OCI-LY3 (cell line): ENCODE results near the gene CAST.

ENCODE experiments used
- EZH2phosphoT487 ChIP-seq: fragments of 200-600 bp; shearing (Covaris generic); IDR thresholded peaks from 2 replicates; pipeline ENCODE4 v1.6.1; 2018; ENCODE audit warnings: antibody characterized with exemption, mixed run types, low read depth
- TF ChIP-seq, protein P1 (sequence below): fragments of 200-600, 300-600 bp; sonication (generic); IDR thresholded peaks from 2 replicates; pipeline ENCODE4 v1.5.1; 2014; ENCODE audit warnings: antibody characterized with exemption, low read length, low read depth

DNA sequence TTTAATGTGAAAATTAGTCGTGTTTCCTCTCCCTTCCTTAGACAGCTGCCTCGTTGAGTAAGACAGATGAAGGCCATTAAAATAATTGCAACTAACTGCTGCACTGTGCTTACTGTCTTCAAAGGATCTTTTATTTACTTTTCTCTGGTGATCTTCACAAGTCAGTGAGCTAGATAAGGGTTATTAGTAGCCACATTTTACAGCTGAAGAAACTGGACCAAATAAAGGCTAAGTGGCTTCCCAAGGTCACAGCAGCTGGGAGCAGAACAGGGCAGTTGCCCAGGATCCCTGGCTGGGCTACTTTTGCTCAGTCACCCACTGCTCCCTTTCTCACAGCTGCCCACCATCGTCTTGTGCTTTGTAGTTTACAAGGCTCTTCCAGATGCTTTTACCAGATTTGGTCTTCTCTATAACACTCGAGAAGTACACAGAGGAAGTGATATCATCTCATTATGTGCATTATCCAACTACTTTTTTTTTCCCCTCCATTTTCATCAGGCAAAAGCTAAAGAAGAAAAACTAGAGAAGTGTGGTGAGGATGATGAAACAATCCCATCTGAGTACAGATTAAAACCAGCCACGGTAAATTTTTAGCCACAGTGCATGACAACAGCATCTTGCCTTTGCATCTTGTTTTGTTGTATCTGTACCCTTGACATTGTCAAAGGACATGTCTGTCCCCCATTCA is 83.8 kb downstream of the CAST start:
- TF ChIP-seq, protein P1, sequence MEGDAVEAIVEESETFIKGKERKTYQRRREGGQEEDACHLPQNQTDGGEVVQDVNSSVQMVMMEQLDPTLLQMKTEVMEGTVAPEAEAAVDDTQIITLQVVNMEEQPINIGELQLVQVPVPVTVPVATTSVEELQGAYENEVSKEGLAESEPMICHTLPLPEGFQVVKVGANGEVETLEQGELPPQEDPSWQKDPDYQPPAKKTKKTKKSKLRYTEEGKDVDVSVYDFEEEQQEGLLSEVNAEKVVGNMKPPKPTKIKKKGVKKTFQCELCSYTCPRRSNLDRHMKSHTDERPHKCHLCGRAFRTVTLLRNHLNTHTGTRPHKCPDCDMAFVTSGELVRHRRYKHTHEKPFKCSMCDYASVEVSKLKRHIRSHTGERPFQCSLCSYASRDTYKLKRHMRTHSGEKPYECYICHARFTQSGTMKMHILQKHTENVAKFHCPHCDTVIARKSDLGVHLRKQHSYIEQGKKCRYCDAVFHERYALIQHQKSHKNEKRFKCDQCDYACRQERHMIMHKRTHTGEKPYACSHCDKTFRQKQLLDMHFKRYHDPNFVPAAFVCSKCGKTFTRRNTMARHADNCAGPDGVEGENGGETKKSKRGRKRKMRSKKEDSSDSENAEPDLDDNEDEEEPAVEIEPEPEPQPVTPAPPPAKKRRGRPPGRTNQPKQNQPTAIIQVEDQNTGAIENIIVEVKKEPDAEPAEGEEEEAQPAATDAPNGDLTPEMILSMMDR: no peak
- no peak for TF ChIP-seq EZH2phosphoT487
